ENCODE measurements around the gene RARG.

RARG gene

DNA sequence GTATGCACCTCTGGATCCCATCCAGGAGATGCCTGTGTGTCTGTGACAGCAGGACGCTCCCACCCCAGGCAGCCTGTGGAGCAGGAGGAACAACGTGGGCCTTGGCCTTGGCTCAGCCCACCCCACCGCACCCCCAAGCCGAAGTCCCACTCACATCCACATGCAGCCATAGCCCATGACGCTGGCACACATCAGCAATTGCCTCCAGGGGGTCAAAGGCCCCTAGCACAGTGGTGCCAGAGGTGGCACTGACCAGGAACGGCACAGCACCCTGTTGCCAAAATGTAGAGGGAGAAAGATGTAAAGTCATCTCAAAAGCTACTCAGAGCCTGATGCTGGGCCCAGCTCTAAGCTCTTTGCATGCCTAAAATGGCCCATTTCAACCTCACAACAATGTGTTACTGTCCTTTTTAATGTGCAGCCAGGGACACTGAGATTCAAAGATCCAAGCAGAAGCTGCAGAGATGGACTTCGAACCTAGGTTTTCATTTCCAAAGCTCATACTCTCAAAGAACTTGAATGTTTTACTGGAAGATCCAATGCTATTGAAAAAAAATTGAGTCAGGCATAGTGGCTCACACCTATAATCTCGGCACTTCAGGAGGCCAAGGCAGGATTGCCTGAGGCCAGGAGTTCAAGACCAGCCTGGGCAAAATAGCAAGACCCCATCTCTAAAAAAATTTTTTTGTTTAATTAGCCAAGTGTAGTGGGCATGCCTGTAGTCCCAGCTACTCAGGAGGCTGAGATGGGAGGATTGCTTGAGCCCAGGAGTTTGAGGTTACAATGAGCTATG is 70.7 kb downstream of the RARG start:
- no peak for DNase-seq

DNA sequence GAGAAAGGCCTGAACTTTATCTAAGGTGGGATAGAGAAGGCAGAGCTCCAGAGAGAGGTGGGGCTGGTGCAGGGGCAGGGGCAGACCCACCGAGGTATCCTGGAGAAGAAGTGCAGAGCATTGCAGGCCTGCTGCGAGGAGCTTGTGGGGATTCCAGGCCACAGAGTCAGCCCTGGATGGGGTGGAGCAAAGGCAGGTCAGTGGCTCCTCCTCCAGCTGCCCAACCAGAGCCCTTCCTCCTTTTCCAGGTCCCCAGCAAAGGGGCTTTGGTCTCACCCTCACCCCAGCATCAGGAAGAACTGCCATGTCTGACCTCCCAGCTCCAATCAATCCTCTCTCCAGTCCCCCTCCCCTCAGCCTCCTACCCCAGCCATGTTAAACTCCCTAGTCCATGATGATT is 71.3 kb downstream of the RARG start:
- no peak for DNase-seq

Data from fibroblast of skin of right biceps (primary cell).